ENCODE measurements around the gene CBR1. TPM values are rescaled to one million over a fixed set of nuclear protein-coding genes. Genes with fewer than 3 reads are reported as not detected.

The CBR1 gene
- total and polyA plus RNA-seq, 9 of the 15 experiments (the other 6 are each of a cell fraction or from before 2014, with no cell fraction given), result 2.5 to 33.8 (median 15.1) TPM

DNA sequence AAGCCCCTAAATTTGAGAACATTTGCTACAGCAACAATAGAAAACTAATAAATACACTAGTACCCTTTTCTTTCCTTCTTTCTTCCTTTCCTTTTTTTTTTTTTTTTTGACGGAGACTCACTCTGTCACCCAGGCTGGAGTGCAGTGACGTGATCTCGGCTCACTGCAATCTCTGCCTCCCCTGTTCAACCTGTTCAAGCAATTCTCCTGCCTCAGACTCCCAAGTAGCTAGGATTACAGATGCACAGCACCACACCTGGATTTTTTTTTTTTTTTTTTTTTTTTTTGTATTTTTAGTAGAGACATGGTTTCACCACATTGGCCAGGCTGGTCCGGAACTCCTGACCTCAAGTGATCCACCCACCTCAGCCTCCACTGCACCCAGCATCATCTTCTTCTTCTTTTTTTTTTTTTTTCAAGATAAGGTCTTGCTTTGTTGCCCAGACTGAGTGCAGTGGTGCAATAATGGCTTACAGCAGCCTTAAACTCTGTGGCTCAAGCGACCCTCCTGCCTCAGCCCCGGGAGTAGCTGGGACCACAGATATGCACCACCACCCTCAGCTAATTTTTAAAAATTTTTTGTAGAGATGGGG is 45.4 kb downstream of the CBR1 start:
- H3K4me2 ChIP-seq (ENCODE audit: insufficient read depth, low read length), result no peak overlapping the region
- in situ Hi-C loops (cut with MboI) (no loop called here), intact Hi-C loops (cut with micrococcal nuclease) (loop anchor here (10.0 kb wide), 1 partner anchor 170 kb away; no protein-coding TSS in a partner anchor)
- TF ChIP-seq, protein P1, sequence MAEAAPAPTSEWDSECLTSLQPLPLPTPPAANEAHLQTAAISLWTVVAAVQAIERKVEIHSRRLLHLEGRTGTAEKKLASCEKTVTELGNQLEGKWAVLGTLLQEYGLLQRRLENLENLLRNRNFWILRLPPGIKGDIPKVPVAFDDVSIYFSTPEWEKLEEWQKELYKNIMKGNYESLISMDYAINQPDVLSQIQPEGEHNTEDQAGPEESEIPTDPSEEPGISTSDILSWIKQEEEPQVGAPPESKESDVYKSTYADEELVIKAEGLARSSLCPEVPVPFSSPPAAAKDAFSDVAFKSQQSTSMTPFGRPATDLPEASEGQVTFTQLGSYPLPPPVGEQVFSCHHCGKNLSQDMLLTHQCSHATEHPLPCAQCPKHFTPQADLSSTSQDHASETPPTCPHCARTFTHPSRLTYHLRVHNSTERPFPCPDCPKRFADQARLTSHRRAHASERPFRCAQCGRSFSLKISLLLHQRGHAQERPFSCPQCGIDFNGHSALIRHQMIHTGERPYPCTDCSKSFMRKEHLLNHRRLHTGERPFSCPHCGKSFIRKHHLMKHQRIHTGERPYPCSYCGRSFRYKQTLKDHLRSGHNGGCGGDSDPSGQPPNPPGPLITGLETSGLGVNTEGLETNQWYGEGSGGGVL (CRISPR knock-in tag; IDR thresholded peaks at IDR 0.05), result no peak
- TF ChIP-seq LEF1 (IDR thresholded peaks at IDR 0.05) (no peak), POLR2AphosphoS5 (IDR thresholded peaks at IDR 0.05; ENCODE audit: control insufficient read depth, insufficient read depth, low read depth, low read length) (no peak)
- TF ChIP-seq, protein P2, sequence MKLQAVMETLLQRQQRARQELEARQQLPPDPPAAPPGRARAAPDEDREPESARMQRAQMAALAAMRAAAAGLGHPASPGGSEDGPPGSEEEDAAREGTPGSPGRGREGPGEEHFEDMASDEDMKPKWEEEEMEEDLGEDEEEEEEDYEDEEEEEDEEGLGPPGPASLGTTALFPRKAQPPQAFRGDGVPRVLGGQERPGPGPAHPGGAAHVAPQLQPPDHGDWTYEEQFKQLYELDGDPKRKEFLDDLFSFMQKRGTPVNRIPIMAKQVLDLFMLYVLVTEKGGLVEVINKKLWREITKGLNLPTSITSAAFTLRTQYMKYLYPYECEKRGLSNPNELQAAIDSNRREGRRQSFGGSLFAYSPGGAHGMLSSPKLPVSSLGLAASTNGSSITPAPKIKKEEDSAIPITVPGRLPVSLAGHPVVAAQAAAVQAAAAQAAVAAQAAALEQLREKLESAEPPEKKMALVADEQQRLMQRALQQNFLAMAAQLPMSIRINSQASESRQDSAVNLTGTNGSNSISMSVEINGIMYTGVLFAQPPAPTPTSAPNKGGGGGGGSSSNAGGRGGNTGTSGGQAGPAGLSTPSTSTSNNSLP (IDR thresholded peaks at IDR 0.05; ENCODE audit: borderline replicate concordance, low read depth, low read length), result no peak
- no peak overlapping the region for H3K9ac ChIP-seq (ENCODE audit: insufficient read depth in 1 of 2, low read depth in 2 of 2, low read length in 2 of 2)
- no peak overlapping the region for H3K4me3 ChIP-seq
- H2AFZ ChIP-seq (ENCODE audit: low read depth, low read length), result no peak overlapping the region
- FAIRE-seq (no peak), ATAC-seq (no peak), DNase-seq (ENCODE audit: extremely low read depth in 1 of 4, low spot score in 3 of 4) (no peak)
- no peaks in the 10 kb centered on the region for H4K20me1 ChIP-seq (replicated peaks; ENCODE audit: control insufficient read depth, insufficient read depth, low read length)
- no peaks in the 10 kb centered on the region for H3K79me2 ChIP-seq (ENCODE audit: control insufficient read depth, insufficient read depth, low read length)
- CTCF ChIA-PET (ENCODE audit: low intra/inter-chr PET ratio), result no interaction called here
- H3K27me3 ChIP-seq (ENCODE audit: control insufficient read depth in 2 of 2, insufficient read depth in 2 of 2, low read length in 2 of 2), result peaks cover 0 to 3% of the 10 kb centered on the region in 2 experiments; a peak in 1 of 5 replicates
- POLR2A ChIA-PET, result no interaction called here
- H3K36me3 ChIP-seq (ENCODE audit: control insufficient read depth, insufficient read depth, low read length), result no peaks in the 10 kb centered on the region
- no peak overlapping the region for H3K27ac ChIP-seq (ENCODE audit: extremely low read depth, low read depth, low read length)
- no peaks in the 10 kb centered on the region for H3K9me3 ChIP-seq (replicated peaks; ENCODE audit: control insufficient read depth, insufficient read depth, low read depth, low read length)
- H3K9me1 ChIP-seq (ENCODE audit: control insufficient read depth, insufficient read depth, low read length), result no peaks in the 10 kb centered on the region
- no TSS peak for BruUV-seq (replicated peaks)
- WGBS (ENCODE audit: insufficient coverage, low coverage, missing lambda C conversion rate), result 17% methylated on average over 5 of the region's 6 CpGs
- H3K4me1 ChIP-seq (replicated peaks in 1 of 2; ENCODE audit: control insufficient read depth in 2 of 2, insufficient read depth in 2 of 2, low read length in 2 of 2), result peaks cover 0 to 6% of the 10 kb centered on the region in 2 experiments; a peak in 1 of 5 replicates

Data from K562 (cell line).